Stimulated activated CD4-positive, alpha-beta T cell treated with anti-CD3 and anti-CD28 coated beads, Interleukin-4, amount 100 ng/mL, for 48 hours (primary cell): ENCODE data around the gene SH3BP5.
"Not testable (repeated sequence)": the region's sequence is repeated elsewhere in the genome, so short reads cannot be mapped to it uniquely, and the experiment has no call there.

Experiments
- DNase-seq, 2 donors: peaks; one replicate each; pipeline ENCODE4 v3.0.0-alpha.2; 2020; ENCODE audit warnings: low read depth in 2 of 2

Gene SH3BP5, protein sequence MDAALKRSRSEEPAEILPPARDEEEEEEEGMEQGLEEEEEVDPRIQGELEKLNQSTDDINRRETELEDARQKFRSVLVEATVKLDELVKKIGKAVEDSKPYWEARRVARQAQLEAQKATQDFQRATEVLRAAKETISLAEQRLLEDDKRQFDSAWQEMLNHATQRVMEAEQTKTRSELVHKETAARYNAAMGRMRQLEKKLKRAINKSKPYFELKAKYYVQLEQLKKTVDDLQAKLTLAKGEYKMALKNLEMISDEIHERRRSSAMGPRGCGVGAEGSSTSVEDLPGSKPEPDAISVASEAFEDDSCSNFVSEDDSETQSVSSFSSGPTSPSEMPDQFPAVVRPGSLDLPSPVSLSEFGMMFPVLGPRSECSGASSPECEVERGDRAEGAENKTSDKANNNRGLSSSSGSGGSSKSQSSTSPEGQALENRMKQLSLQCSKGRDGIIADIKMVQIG

DNA sequence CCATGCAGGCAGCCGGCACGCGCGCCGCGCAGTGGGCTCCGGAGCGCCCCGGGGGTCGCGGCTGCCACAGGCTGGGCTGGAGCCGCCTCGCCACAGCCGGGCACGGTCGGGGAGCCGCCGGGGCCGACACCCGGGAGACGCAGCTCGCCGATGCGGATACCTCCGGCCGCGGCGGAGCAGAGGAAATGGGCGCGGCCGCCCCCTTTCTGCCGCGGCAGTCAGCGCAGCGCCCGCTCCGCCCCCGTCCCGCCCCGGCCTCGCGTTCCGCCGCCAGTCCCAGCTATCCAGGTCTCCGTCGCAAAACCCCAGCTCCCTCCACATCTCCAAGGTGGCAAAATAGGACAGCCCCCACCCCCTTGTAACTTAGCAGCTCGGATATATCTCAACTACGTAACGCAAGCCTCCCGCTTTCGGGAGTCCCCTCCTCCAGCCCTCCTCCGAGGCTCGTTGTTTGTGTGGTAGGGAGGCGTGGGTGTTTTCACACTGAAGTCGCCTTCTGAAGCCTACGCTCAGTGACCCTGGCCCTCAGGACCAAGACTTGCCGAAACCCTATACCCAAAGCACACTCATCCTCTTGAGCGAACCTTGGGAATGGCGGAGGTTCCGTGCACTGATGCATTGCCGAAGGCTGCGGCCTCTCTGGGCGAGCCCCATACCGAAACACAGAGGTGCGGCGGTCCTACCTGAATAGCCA, at the start of gene SH3BP5:
TSS of gene SH3BP5 (minus strand) at position 182 of the 694 bp plus-strand sequence. CDS start at position 4, 178 bp downstream.
- peak; percentile 65 to 73 for DNase-seq

DNA sequence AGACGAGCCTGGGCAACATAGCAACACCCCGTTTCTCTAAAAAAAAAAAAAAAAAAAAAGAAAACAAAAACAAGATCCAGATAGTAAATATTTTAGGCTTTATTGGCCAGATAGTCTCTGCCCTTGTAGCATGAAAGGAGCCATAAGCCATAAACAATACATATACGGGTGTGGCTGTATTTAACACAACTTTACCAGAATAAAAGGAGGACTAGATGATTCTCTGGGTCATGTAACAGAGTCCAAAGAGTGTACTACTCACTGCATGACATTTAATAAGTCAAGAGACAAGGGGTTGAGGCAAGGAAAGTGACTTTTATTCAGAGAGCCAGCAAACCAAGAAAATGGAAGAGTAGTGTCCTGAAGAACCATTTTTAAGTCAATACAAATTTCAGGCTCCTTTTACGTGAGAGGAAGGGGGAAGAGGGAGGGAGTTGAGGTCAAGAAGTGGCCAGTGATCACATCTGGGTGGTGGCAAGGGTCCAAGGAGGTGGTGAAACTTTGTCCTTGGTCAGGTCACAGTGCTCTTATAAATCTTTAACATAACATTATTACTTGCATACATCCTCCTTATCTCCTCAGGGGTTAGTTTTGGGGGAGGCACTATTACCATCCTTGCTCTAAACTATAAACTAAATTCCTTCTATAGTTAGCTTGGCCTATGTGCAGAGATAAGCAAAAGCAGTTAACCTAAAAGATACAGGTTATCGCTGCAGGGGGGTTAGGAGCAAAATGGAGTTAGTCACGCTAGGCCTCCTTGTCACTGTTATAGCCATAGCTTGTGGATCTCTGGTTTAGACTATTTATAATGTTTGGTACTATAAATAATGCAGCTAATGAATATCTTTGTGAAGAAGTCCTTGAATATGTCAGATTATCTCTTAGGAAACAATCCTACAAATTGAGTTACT, 48.8 kb upstream of the SH3BP5 start:
- no peak for DNase-seq

DNA sequence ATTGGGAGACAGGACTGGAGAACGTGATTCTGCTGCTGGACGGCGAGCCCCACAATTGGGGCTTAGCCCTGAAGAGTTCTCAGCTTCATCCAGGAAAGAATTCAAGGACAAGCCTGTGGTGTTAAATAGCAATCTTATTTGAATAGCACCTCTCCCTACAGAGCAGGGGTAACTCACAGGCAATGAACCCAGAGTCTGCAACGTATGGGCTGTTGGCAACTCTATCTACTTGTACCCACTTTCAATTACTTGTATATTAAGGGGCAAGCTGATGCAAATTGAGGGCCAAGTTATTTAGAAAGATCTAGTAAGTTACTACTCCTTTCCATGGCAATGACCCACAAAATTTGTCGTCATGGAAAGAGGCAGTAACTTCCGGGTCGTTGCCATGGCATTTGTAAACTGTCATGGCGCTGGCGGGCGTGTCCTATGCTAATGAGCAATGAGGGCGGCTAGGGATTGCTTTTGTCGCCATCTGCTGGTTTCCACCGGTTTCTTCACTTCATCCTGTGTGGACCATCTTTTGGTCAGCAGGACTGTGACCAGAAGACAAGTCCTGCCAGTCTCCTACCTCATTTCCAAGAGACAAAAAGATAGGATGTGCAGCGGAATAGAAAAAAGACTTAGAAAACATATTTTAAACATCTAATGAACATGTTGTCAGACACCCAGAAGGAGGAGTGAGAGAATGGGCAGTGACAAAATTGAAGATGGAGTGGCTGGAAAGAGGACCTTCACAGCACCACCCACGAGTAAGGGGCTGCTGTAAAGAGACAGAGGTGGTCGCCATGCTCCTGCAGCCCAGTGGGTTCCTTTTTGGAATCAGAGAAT, 45.8 kb upstream of the SH3BP5 start:
- DNase-seq: peak; percentile 86 to 91

DNA sequence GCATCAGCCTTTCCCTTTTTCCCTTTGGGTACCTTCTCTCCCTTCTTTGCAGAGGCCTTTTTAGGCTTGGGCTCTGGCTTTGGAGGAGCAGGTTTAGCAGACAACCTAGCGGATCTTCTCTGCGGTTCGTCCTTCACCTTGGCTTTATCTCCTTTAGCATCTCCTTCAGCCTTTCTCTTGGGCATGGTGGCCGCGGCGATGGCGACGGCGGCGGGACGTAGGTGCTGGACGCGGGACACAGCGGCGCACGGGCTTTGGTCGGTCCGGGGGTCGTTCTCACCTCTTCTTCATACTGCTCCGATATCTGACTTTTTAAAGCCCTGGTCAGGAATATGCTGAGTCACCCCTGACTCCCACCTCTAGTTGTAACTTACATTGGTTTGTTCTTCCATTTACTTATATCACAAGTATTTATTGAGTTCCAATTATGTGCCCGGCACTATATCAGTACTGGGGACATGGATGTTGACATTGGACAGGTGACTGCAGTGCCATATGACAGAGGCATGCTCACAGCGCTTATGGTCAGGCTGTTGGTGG, 43.1 kb upstream of the SH3BP5 start:
- no peak for DNase-seq

DNA sequence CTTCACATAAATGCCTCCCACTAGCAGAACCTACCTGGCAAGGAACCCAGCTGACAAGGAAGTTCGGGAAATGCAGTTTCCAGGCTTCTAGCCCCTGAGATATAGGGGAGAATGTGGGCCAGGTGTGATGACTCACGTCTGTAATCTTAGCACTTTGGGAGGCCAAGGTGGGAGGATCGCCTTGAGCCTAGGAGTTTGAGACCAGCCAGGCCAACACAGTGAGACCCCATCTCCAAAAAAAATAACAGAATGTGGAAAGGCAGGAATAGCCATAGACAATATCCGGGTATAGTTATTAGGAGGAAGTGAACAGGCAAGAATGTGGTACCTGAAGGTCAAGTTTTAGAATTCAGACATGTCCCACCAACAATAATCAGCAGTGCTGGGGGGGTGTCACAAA, 40.5 kb upstream of the SH3BP5 start:
- no peak for DNase-seq

DNA sequence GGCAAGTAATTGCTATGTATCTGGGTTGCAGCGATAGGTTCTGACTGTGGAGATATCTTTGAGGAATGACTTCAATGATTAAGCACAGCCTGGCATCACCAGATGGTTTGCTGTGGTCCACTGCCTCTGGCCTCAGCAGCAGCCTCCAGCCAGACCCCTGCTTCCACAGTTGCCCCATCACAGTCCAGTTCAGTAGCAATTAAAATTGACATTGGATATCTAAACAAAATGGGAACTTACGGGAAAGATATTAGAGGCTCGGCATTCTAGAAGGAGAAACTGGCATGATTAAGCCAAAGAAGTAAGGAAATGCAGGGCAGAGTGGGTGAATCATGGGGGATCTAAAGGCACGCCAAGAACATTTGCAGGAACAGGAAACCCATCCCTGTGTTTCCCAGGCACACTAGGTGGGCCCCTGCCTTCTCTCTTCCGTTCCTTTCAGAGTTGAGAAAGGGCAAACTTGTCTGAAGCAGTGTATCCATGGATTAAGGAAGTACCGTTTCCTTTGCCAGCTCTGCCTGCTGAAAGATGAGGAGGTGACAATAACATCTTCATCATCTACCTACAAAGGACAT, 36.3 kb upstream of the SH3BP5 start:
- DNase-seq: no peak

DNA sequence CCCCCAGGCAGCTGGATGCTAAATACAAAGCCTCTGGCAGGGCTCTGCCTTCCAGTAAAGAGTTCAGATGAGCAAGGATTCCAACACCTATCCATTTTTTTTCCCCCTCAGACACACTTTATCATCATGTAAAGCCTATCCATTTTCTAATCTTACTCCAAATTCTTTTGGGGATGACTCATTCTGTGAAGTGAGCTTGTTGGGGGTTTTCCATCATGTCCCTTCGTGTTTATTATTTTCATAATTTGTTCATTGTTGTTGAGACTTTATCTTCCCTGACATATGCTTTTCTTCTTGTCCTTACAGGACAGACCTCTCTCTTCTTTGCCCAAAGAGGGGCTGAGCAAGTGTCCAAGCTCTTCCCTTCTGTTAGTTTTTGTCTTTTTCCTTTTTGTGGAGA, 34.7 kb upstream of the SH3BP5 start:
- no peak for DNase-seq

DNA sequence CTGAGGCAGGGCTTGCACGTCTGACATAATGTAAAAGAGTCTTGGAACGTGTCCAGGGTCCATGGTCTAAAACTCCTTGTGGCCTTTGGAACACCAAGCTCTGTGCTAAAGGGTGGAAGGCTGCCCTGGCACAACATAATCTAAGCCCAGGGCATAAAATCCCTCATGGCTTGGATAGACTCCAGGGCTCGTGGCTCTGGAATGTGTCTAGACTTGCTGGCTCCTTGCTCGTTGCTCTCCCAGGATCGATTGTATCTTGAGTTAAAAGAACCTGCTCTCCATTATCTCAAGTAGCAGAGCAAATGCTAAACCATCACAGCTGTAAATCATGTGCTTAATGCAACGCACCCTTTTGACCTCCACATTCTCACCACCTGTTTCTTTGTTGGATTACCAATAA, 31.7 kb upstream of the SH3BP5 start:
- DNase-seq: not testable (repeated sequence)

DNA sequence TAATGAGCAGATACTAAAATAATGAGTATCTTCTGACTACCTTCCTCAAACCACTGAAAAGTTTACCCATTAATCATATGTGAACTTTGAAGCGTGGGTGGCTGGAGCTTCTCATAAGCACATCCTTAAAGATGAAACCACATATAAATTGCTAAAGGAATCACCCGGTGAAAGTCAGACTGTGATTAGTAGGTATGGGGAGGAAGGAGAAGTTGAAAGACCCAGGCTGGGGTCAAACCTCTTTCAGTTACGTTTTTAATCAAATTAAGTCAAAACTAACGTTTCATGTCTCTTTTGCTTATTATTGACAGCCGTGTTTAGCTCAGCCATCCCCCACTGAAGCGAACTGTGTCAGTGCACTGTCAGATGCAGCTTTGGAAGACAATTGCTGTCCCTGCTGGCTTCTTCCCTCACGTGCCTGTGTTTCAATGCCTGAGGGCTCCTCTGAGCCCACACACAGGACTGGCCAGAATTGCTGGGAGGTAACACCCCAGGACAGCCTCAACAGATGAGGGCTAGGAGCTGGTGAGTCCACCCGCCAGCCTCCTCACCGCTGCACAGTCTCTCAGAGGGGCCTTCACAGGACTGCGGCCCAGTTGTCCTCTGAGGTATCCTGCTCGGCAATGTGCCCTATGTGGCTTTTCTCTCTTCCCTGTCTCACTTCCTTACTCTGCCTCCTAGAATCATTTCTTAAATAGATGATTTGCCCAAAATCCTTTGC, 29.3 kb upstream of the SH3BP5 start:
- DNase-seq: peak; percentile 49 to 53

DNA sequence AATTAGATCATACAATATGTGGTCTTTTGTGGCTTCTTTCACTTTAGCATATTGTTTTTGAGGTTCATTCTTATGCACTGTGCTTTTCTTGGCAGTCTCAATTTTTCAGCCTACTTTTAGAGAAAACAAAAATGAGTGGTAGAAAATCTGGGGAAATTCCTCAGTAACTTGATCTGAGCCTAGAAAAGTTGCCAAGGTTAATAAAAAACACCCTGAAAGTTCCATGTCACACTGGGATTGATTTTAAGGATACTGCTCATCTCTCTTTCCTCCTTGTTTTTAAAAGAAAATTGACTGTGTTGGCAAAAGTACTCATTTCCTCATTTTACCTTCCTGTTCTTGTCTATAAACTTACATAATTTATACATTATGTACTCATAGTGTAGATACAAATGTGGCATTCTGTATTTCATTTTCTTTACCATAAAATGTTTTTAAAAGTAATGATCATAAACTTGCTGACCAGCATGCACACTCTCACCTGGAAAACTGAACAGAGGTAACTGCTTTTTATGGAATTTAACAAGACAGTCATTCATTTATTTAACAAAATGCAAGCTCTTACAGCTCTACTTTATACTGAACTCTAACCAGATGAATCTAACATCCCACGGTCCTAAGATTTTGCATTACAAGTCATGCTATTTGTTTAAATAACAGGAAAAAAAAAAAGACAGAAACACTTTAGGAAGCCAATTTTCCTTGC, 28.6 kb upstream of the SH3BP5 start:
- DNase-seq: no peak

DNA sequence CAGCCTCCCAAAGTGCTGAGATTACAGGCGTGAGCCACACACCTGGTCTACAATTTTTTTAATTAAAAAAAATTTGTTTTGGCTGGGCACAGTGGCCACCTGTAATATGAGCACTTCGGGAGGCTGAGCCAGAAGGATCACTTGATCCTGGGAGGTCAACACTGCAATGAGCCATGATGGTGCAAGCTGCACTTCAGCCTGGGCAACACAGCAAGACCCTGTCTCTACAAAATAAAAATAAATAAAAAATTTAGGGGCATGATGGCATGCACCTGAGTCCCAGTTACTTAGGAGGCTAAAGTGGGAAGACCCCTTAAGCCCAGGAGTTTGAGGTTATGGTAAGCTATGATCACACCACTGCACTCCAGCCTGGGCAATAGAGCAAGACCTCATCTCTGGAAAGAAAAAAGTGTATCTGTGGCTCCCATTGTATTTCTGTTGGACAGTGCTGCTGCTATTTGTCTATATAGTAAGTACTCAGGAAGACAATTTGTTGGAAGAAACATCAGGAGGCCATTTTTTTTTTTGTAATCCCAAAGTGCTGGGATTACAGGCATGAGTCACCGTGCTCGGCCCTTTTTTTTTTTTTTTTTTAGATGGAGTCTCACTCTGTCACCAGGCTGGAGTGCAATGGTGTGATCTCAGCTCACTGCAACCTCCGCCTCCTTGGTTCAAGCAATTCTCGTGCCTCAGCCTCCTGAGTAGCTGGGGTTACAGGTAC, 27.5 kb upstream of the SH3BP5 start:
- no peak for DNase-seq

DNA sequence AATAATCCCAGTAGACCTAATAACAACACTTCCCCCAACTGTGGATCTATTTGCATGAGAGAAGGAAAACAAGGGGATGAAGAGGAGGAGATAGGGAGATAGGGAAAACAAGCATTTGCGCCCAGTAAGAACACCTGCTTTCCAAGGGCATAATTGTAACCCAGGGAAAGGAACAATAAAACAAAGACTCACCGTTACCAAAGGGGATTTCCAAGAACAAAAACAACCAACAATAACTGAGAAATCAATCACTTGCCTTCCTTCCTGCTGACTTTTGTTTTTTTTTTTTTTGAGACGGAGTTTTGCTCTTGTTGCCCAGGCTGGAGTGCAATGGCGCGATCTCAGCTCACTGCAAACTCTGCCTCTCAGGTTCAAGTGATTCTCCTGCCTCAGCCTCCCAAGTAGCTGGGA, 24.3 kb upstream of the SH3BP5 start:
- not testable (repeated sequence) for DNase-seq

DNA sequence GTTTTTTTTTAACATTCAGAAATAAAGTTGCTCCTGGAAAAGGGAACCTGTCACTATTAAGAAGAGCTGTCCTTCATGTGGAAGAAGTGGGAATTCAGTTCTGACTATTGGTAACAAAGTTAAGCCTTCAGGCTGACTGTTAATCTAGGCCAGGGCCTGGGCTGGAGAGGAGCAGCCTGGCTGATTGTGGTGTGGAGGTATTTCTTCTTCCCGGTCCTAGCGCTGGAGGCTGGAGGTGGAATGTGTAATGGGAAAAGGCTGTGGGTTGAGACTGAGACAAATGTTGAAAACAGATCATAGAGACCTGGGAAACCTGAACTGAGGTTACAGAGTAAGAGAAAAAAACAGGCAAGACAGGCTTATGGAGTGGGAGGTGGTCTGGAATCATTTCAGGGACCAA, 23.8 kb upstream of the SH3BP5 start:
- DNase-seq: no peak

DNA sequence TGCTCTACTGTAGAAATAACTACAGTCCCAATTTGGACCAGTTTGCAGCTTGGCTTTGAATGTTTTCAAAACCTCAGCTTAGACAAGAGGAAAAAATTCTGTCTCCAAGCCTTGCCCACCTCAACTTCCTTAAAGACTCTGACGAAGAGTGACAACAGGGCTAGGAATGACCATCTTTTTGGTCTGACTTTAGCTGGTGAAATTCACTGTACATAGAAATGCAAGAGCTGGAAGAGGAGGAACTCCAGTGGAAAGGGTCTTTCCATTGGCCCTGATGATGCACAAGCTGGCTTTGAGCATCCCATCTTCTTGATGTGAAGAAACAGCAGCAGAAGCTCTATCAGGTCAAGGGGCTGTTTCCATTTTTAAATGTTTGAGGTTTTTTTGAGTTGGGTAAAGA, 22.7 kb upstream of the SH3BP5 start:
- DNase-seq: no peak

DNA sequence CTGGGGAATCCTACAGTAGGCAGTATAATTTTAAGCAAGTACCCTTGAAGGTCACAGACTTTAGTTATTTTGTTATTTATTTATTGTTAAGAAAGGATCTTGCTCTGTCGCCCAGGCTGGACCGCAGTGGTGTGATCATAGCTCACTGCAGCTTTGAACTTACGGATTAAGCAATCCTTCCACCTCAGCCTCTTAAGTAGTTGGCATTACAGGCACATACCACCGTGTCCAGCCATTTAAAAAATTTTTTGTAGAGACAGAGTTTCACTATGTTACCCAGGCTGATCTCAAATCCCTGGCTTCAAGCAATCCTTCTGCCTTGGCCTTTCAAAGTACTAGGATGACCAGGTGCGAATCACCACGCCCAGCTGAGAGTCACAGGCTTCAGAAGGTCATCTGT, 22.1 kb upstream of the SH3BP5 start:
- no peak for DNase-seq

DNA sequence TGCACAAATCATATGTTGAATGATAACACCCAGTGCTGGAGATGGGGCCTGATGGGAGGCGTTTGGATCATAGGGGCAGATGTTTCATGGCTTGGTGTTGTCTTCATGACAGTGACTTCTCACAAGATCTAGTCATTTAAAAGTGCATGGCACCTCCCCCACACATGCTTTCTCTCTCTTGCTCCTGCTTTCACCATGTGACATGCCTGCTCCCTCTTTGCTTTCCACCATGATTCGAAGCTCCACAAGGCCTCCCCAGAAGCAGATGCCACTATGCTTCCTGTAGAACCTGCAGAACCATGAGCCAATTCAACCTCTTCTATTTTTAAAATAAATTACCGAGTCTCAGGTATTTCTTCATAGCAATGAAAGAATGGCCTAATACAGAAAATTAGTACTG, 17.8 kb upstream of the SH3BP5 start:
- no peak for DNase-seq

DNA sequence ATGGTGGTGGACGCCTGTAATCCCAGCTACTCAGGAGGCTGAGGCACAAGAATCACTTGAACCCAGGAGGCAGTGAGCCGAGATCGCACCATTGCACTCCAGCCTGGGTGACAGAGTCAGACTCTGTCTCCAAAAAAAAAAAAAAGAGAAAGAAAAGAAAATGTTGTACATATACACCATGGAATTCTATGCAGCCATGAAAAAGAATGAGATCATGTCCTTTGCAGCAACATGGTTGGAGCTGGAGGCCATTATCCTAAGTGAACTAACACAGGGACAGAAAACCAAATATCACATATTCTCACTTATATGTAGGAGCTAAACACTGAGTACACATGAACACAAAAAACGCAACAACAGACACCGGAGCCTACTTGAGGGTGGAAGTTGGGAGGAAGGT, 17.1 kb upstream of the SH3BP5 start:
- not testable (repeated sequence) for DNase-seq

DNA sequence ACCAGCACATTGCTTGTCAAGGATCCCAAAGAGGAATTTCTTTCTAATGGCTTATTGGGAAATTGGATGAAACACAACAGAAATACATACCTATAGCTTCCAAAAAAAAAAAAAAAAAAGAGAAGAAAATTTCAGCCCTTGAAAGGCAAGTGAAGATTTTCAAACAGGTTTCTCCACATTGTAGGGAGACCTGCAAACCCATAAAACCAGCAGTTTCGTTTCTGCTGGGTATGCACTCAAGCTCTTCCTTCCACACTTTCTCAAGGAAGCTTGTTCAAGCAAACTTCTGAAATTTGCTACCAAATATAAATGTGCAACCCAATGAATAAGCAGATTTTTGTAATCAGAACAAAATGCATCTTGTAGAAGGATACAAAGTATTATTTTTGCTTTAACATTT, 15.9 kb upstream of the SH3BP5 start:
- DNase-seq: no peak

DNA sequence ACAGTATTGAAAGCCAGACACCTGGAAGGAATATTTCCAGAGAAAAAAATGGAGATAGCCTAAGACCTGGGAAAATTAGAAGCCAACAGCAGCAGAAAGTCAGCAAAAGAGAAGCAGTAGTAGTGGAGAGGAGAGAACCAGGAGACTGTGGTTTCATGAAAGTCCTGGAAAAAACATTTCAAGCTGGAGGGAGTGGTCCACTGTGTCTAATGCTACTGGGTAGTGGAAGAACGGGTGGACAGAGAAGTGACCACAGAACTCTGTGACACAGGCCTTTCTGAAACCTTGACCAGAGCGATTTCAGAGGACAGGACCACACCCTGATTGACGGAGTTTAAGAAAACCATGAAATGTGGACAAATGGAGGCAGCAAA, 15.3 kb upstream of the SH3BP5 start:
- no peak for DNase-seq
